AG09309 (cell line): ENCODE measurements around the gene SNX25.

ENCODE experiments used
- DNase-seq: peaks from one replicate; pipeline ENCODE4 v3.0.0-alpha.2; 2010; ENCODE audit warnings: low read depth
- H3K4me3 ChIP-seq: 2 replicates; pipeline ENCODE4 v1.5.1; 2011; ENCODE audit warnings: mild to moderate bottlenecking, low read depth, low read length, moderate library complexity; ENCODE audit not compliant: control insufficient read depth
- CTCF ChIP-seq: IDR thresholded peaks from 2 replicates; pipeline ENCODE4 v1.5.1; 2011; ENCODE audit warnings: mild to moderate bottlenecking, low read depth, low read length, inconsistent platforms; ENCODE audit not compliant: insufficient read depth, control insufficient read depth; ENCODE audit errors: missing control alignments

Gene SNX25

GRCh38 chr4:185285632-185286393 is 76.4 kb downstream of the SNX25 start:
- DNase-seq, result no peak
- TF ChIP-seq CTCF, result no peak
- no peak overlapping the region for H3K4me3 ChIP-seq

GRCh38 chr4:185286571-185286970 is 77.2 kb downstream of the SNX25 start:
- no peak for DNase-seq
- TF ChIP-seq CTCF, result no peak
- no peak overlapping the region for H3K4me3 ChIP-seq

- no peak for DNase-seq
- no peak for TF ChIP-seq CTCF
- no peak overlapping the region for H3K4me3 ChIP-seq
These were observed 77.6 kb downstream of the SNX25 start for GRCh38 chr4:185287031-185287430.

- DNase-seq, result no peak
- TF ChIP-seq CTCF, result no peak
- no peak overlapping the region for H3K4me3 ChIP-seq
These were observed 80.7 kb downstream of the SNX25 start for GRCh38 chr4:185290018-185290607.

- DNase-seq, result no peak
- no peak for TF ChIP-seq CTCF
- H3K4me3 ChIP-seq, result no peak overlapping the region
These were observed 81.3 kb downstream of the SNX25 start for GRCh38 chr4:185290656-185291055.

- TF ChIP-seq CTCF, result no peak
- H3K4me3 ChIP-seq, result no peak overlapping the region
- DNase-seq, result no peak
These were observed 83.8 kb downstream of the SNX25 start for GRCh38 chr4:185293202-185293601.
